A549 (cell line): ENCODE data around the gene IARS1.

Experiments
- EP300 ChIP-seq, 2 experiments: fragments of >200 bp; sonication (Bioruptor Twin); formaldehyde crosslinking; IDR thresholded peaks; 2 replicates in 1 of 2; 3 replicates in 1 of 2; pipeline ENCODE4 v1.6.1; 2016 to 2017
- ESRRA ChIP-seq: fragments of 150-350 bp; IDR thresholded peaks from 2 replicates; pipeline ENCODE4 v1.6.1; 2014; ENCODE audit warnings: mild to moderate bottlenecking, low read length, borderline replicate concordance
- HDAC2 ChIP-seq: fragments of 200-600 bp; sonication (generic); IDR thresholded peaks from 2 replicates; pipeline ENCODE4 v1.6.1; 2016
- RCOR1 ChIP-seq: fragments of 150-350 bp; IDR thresholded peaks from 2 replicates; pipeline ENCODE4 v1.6.1; 2014; ENCODE audit warnings: antibody characterized with exemption, low read length, low read depth
- RFX5 ChIP-seq: fragments of 450-650 bp; IDR thresholded peaks from 2 replicates; pipeline ENCODE4 v1.7.1; 2014; ENCODE audit warnings: antibody characterized with exemption, mild to moderate bottlenecking, moderate library complexity
- SMC3 ChIP-seq: fragments of >200 bp; sonication (Bioruptor Twin); formaldehyde crosslinking; IDR thresholded peaks from 3 replicates; pipeline ENCODE4 v1.6.1; 2018; ENCODE audit warnings: inconsistent platforms
- TF ChIP-seq, protein P1 (sequence below): fragments of >200 bp; sonication (Bioruptor Twin); formaldehyde crosslinking; IDR thresholded peaks from 3 replicates; pipeline ENCODE4 v1.5.1; 2016

DNA sequence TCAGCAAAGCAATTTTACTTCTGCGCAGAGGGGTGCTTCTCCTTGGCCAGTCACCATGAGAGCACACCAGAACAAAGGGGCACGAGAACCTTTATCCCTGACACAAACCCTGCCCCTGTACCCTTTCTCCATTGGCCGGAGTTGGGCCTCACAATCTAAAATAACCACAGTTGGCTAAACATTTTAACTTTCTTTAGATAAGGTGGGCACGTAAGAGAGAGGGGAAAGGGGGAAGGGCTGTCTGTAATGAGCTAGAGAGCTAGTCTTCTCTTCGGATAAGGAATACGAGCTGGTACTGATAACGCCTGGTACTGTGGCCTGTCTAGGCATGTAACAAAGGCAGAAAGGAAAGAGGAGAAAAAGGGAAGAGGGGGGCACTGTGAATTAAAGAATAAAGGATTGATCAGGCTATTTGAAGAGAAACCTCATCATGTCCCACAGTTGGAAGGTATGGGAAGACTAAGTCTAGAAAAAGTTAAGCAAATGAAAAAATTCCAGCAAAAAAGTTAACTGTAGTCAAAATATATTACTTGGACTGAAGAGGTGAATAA is 1.8 kb upstream of the IARS1 start:
- TF ChIP-seq SMC3 (no peak), RCOR1 (no peak), ESRRA (no peak), RFX5 (no peak), EP300 (IDR thresholded peaks at IDR 0.05) (no peak), HDAC2 (no peak)
- TF ChIP-seq, protein P1, sequence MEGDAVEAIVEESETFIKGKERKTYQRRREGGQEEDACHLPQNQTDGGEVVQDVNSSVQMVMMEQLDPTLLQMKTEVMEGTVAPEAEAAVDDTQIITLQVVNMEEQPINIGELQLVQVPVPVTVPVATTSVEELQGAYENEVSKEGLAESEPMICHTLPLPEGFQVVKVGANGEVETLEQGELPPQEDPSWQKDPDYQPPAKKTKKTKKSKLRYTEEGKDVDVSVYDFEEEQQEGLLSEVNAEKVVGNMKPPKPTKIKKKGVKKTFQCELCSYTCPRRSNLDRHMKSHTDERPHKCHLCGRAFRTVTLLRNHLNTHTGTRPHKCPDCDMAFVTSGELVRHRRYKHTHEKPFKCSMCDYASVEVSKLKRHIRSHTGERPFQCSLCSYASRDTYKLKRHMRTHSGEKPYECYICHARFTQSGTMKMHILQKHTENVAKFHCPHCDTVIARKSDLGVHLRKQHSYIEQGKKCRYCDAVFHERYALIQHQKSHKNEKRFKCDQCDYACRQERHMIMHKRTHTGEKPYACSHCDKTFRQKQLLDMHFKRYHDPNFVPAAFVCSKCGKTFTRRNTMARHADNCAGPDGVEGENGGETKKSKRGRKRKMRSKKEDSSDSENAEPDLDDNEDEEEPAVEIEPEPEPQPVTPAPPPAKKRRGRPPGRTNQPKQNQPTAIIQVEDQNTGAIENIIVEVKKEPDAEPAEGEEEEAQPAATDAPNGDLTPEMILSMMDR = no peak
